OCI-LY1 (cell line): ENCODE results near the gene TTC9.

ENCODE experiments used
- CTCF ChIP-seq: fragments of 200-600 bp; sonication (generic), shearing (Covaris generic); IDR thresholded peaks from 2 replicates; pipeline ENCODE4 v1.5.1; 2017; ENCODE audit warnings: mild to moderate bottlenecking, antibody characterized with exemption, low read length, moderate library complexity, mixed read lengths
- EZH2 ChIP-seq: fragments of 200-600 bp; sonication (generic), shearing (Covaris generic); IDR thresholded peaks from 2 replicates; pipeline ENCODE4 v1.8.0; 2017; ENCODE audit warnings: borderline replicate concordance, mixed run types, mild to moderate bottlenecking, antibody characterized with exemption, low read length, moderate library complexity, mixed read lengths

GRCh38 chr14:70649803-70650202, 8.1 kb downstream of the TTC9 start:
- no peak for TF ChIP-seq CTCF
- TF ChIP-seq EZH2: no peak
